Stimulated activated CD8-positive, alpha-beta memory T cell treated with anti-CD3 and anti-CD28 coated beads, Interleukin-4, amount 100 ng/mL, for 24 hours (primary cell): Measurements from ENCODE around the gene GSG1L.

Experiments used
- DNase-seq: peaks from one replicate; pipeline ENCODE4 v3.0.0-alpha.2; 2020; ENCODE audit warnings: low read depth

Gene GSG1L

GRCh38 chr16:27849621-27850020 is 213.9 kb downstream of the GSG1L start:
- DNase-seq = no peak

GRCh38 chr16:27847030-27847550 is 216.4 kb downstream of the GSG1L start:
- no peak for DNase-seq

- DNase-seq = no peak
Observed at GRCh38 chr16:27844826-27845225, 218.7 kb downstream of the GSG1L start.

GRCh38 chr16:27843800-27844199 is 219.7 kb downstream of the GSG1L start:
- no peak for DNase-seq

- DNase-seq = no peak
Observed at GRCh38 chr16:27841911-27842310, 221.6 kb downstream of the GSG1L start.

GRCh38 chr16:27841061-27841801 is 222.3 kb downstream of the GSG1L start:
- DNase-seq = no peak

GRCh38 chr16:27840311-27841060 is 223.0 kb downstream of the GSG1L start:
- DNase-seq = no peak

GRCh38 chr16:27839419-27839818 is 224.1 kb downstream of the GSG1L start:
- DNase-seq = no peak

GRCh38 chr16:27838536-27839175 is 224.9 kb downstream of the GSG1L start:
- no peak for DNase-seq

- no peak for DNase-seq
Observed at GRCh38 chr16:27829975-27830374, 233.5 kb downstream of the GSG1L start.

- no peak for DNase-seq
Observed at GRCh38 chr16:27828671-27829070, 234.8 kb downstream of the GSG1L start.

GRCh38 chr16:27827765-27828164 is 235.7 kb downstream of the GSG1L start:
- no peak for DNase-seq

- DNase-seq = no peak
Observed at GRCh38 chr16:27826893-27827289, 236.6 kb downstream of the GSG1L start.

- no peak for DNase-seq
Observed at GRCh38 chr16:27826081-27826892, 237.2 kb downstream of the GSG1L start.

GRCh38 chr16:27824786-27825185 is 238.7 kb downstream of the GSG1L start:
- no peak for DNase-seq

- no peak for DNase-seq
Observed at GRCh38 chr16:27824006-27824405, 239.5 kb downstream of the GSG1L start.

- DNase-seq = no peak
Observed at GRCh38 chr16:27823421-27823820, 240.1 kb downstream of the GSG1L start.

GRCh38 chr16:27822996-27823395 is 240.5 kb downstream of the GSG1L start:
- DNase-seq = no peak

- no peak for DNase-seq
Observed at GRCh38 chr16:27822529-27822928, 241.0 kb downstream of the GSG1L start.

GRCh38 chr16:27820646-27821345 is 242.7 kb downstream of the GSG1L start:
- no peak for DNase-seq

- DNase-seq = no peak
Observed at GRCh38 chr16:27819881-27820610, 243.5 kb downstream of the GSG1L start.
